Activated T-cell treated with anti-CD3 and anti-CD28 coated beads for 48 hours (primary cell): Measurements from ENCODE around the gene KCNQ2.
"Not testable (repeated sequence)": the region's sequence is repeated elsewhere in the genome, so short reads cannot be mapped to it uniquely, and the experiment has no call there.

Source experiments
- DNase-seq: peaks from one replicate; pipeline ENCODE4 v3.0.0-alpha.2; 2020; ENCODE audit warnings: low read depth

The KCNQ2 gene

GRCh38 chr20:63490416-63490815, 18.0 kb upstream of the KCNQ2 start:
- no peak for DNase-seq

- no peak for DNase-seq
Measured at GRCh38 chr20:63488315-63489251, 16.1 kb upstream of the KCNQ2 start.

- no peak for DNase-seq
Measured at GRCh38 chr20:63487781-63488241, 15.4 kb upstream of the KCNQ2 start.

GRCh38 chr20:63487116-63487764, 14.8 kb upstream of the KCNQ2 start:
- no peak for DNase-seq

- DNase-seq = no peak
Measured at GRCh38 chr20:63486300-63486855, 13.9 kb upstream of the KCNQ2 start.

GRCh38 chr20:63484651-63485403, 12.4 kb upstream of the KCNQ2 start:
- DNase-seq = no peak

GRCh38 chr20:63484236-63484635, 11.8 kb upstream of the KCNQ2 start:
- no peak for DNase-seq

- no peak for DNase-seq
Measured at GRCh38 chr20:63483834-63484233, 11.4 kb upstream of the KCNQ2 start.

- no peak for DNase-seq
Measured at GRCh38 chr20:63482021-63482587, 9.6 kb upstream of the KCNQ2 start.

- no peak for DNase-seq
Measured at GRCh38 chr20:63481503-63481902, 9.0 kb upstream of the KCNQ2 start.

- DNase-seq = not testable (repeated sequence)
Measured at GRCh38 chr20:63479695-63480419, 7.4 kb upstream of the KCNQ2 start.

- no peak for DNase-seq
Measured at GRCh38 chr20:63478346-63479302, 6.2 kb upstream of the KCNQ2 start.

GRCh38 chr20:63477944-63478343, 5.5 kb upstream of the KCNQ2 start:
- no peak for DNase-seq

- DNase-seq = no peak
Measured at GRCh38 chr20:63477061-63477616, 4.7 kb upstream of the KCNQ2 start.

- no peak for DNase-seq
Measured at GRCh38 chr20:63475209-63475608, 2.8 kb upstream of the KCNQ2 start.

- no peak for DNase-seq
Measured at GRCh38 chr20:63473555-63474449, 1.3 kb upstream of the KCNQ2 start.

- DNase-seq = no peak
Measured at GRCh38 chr20:63472862-63473390, 471 bp upstream of the KCNQ2 start.

GRCh38 chr20:63471717-63471980, 806 bp downstream of the KCNQ2 start:
- DNase-seq = no peak
